A549 (cell line): ENCODE results near the gene CTNNA3. TPM values are rescaled to one million over a fixed set of nuclear protein-coding genes. Genes with fewer than 3 reads are reported as not detected.

Experiments used
- ATAC-seq, 2 experiments: fragments of 200-7000 bp in 1 of 2; fragments of >200 bp in 1 of 2; cut with Nextera tagmentation in 1 of 2; cut with Tn5 transposase in 1 of 2; 3 replicates each; pipeline versions ENCODE4 v1.8.0 to v1.9.1; 2018 to 2020; ENCODE audit warnings: mild to moderate bottlenecking in 1 of 2, moderate library complexity in 1 of 2
- CTCF ChIA-PET: fragments of 300-600 bp; sonication (Branson Sonifier 250); formaldehyde crosslinking; extraction: SDS; loops from one replicate; lab custom pipeline; 2021; ENCODE audit warnings: antibody characterized with exemption, inconsistent platforms; lab: Yijun Ruan, JAX
- POLR2A ChIA-PET: fragments of 350-600 bp; formaldehyde crosslinking; extraction: SDS; loops from one replicate; lab custom pipeline; 2021; ENCODE audit warnings: antibody characterized with exemption, inconsistent platforms; lab: Yijun Ruan, JAX
- DNase-seq, 2 experiments: peaks; one replicate each; pipeline versions ENCODE4 v3.0.0 to v3.0.0-alpha.2; 2011 to 2016; ENCODE audit warnings: low read depth in 1 of 2, low spot score in 1 of 2
- FAIRE-seq: peaks from 2 replicates; lab custom pipeline; 2011; peaks lifted over from hg19 to GRCh38; lab: Jason Lieb, UNC
- H3K27ac ChIP-seq, 2 experiments: fragments of >200 bp; sonication (Bioruptor Twin); formaldehyde crosslinking; 3 replicates each; pipeline ENCODE4 v1.5.1; 2016 to 2017
- H3K4me1 ChIP-seq: fragments of >200 bp; sonication (Bioruptor Twin); formaldehyde crosslinking; 3 replicates; pipeline ENCODE4 v1.6.1; 2016
- H3K4me2 ChIP-seq: fragments of >200 bp; sonication (Bioruptor Twin); formaldehyde crosslinking; 3 replicates; pipeline ENCODE4 v1.6.1; 2016
- H3K4me3 ChIP-seq: fragments of >200 bp; sonication (Bioruptor Twin); formaldehyde crosslinking; 3 replicates; pipeline ENCODE4 v1.5.1; 2016
- H3K9me3 ChIP-seq: fragments of >200 bp; sonication (Bioruptor Twin); formaldehyde crosslinking; 3 replicates; pipeline ENCODE4 v1.6.1; 2016
- BHLHE40 ChIP-seq: IDR thresholded peaks from 2 replicates; pipeline ENCODE4 v1.6.1; 2012; ENCODE audit warnings: low read depth, low read length, inconsistent platforms
- CBX8 ChIP-seq: fragments of 200-600 bp; sonication (generic); IDR thresholded peaks from 2 replicates; pipeline ENCODE4 v1.6.1; 2016
- CHD2 ChIP-seq: fragments of 150-350 bp; IDR thresholded peaks from 2 replicates; pipeline ENCODE4 v1.6.1; 2014; ENCODE audit warnings: low read length; ENCODE audit not compliant: partially characterized antibody
- CTCF ChIP-seq: fragments of >200 bp; sonication (Bioruptor Twin); formaldehyde crosslinking; IDR thresholded peaks from 3 replicates; pipeline ENCODE4 v1.5.1; 2016
- EHF ChIP-seq: fragments of 250-450 bp; sonication (Bioruptor Pico); IDR thresholded peaks from 2 replicates; pipeline ENCODE4 v1.5.0; 2020; ENCODE audit warnings: mild to moderate bottlenecking
- ELK1 ChIP-seq: fragments of 150-350 bp; IDR thresholded peaks from 2 replicates; pipeline ENCODE4 v1.6.1; 2014; ENCODE audit warnings: low read depth, mild to moderate bottlenecking, low read length
- HES2 ChIP-seq: fragments of >200 bp; sonication (Bioruptor Twin); formaldehyde crosslinking; IDR thresholded peaks from 2 replicates; pipeline ENCODE4 v1.6.1; 2016
- HOXA7 ChIP-seq: fragments of 250-450 bp; sonication (Bioruptor Pico); IDR thresholded peaks from 2 replicates; pipeline ENCODE4 v1.5.0; 2020; ENCODE audit warnings: mild to moderate bottlenecking, moderate library complexity
- MAX ChIP-seq: IDR thresholded peaks from 2 replicates; pipeline ENCODE4 v1.6.1; 2012
- MAZ ChIP-seq: fragments of 150-350 bp; IDR thresholded peaks from 2 replicates; pipeline ENCODE4 v1.6.1; 2014; ENCODE audit warnings: antibody characterized with exemption, low read depth, low read length, borderline replicate concordance
- NFE2L2 ChIP-seq: fragments of 150-350 bp; conservative IDR thresholded peaks from 2 replicates; pipeline ENCODE4 v1.6.1; 2014; ENCODE audit warnings: low read length
- NPAS2 ChIP-seq: fragments of 250-450 bp; sonication (Bioruptor Pico); IDR thresholded peaks from 2 replicates; pipeline ENCODE4 v1.8.0; 2022; ENCODE audit warnings: mild to moderate bottlenecking, moderate library complexity, borderline replicate concordance
- PBX3 ChIP-seq: IDR thresholded peaks from 2 replicates; pipeline ENCODE4 v1.6.1; 2012
- RARB ChIP-seq: fragments of 250-450 bp; sonication (Bioruptor Pico); IDR thresholded peaks from 2 replicates; pipeline ENCODE4 v1.8.0; 2021; ENCODE audit warnings: mild to moderate bottlenecking, moderate library complexity
- REST ChIP-seq: fragments of 200-600 bp; sonication (generic); IDR thresholded peaks from 2 replicates; pipeline ENCODE4 v1.6.1; 2016; ENCODE audit warnings: antibody characterized with exemption, mild to moderate bottlenecking, moderate library complexity
- ZFP36 ChIP-seq: fragments of 450-650 bp; IDR thresholded peaks from 2 replicates; pipeline ENCODE4 v1.6.1; 2014; ENCODE audit warnings: borderline replicate concordance; ENCODE audit not compliant: partially characterized antibody
- WGBS: methylation state at CpG from one replicate; pipeline ENCODE4 v1.1.6; 2017; ENCODE audit errors: missing lambda C conversion rate; 5-methylcytosine and 5-hydroxymethylcytosine counted together
- polyA plus RNA-seq, 4 experiments: library from polyadenylated mRNA; depleted of rRNA in 3 of 4; stranded (reverse); fragments of >200 nt; fragmentation: RNase III in 1 of 4; extraction: RNeasy Plus Mini Kit Qiagen cat#74134 plus additional on column Dnase treatment in 1 of 4; gene quantifications; 2 replicates in 3 of 4; 3 replicates in 1 of 4; pipeline ENCODE4 v1.2.3, GENCODE V29; 2011 to 2017

CTNNA3 gene
- polyA plus RNA-seq, 2 of the 4 experiments (the other 2 are of a cell fraction) = not detected

- CTCF ChIA-PET = no interaction called here
- Histone ChIP-seq H3K4me3 (no peak overlapping the region), H3K4me2 (no peak overlapping the region), H3K9me3 (no peaks in the 10 kb centered on the region), H3K27ac (no peak overlapping the region), H3K4me1 (no peaks in the 10 kb centered on the region)
- 0% methylated on average over 1 of the region's 1 CpG for WGBS
- DNase-seq (no peak), ATAC-seq (no peak), FAIRE-seq (no peak)
- POLR2A ChIA-PET = no interaction called here
- TF ChIP-seq HOXA7 (CRISPR knock-in tag) = no peak
- TF ChIP-seq CHD2 = no peak
- TF ChIP-seq CTCF = no peak
- TF ChIP-seq ELK1 = no peak
- no peak for TF ChIP-seq NFE2L2
- no peak for TF ChIP-seq REST
- no peak for TF ChIP-seq ZFP36
- no peak for TF ChIP-seq CBX8
- TF ChIP-seq NPAS2 (CRISPR knock-in tag) = no peak
- TF ChIP-seq MAZ = no peak
- no peak for TF ChIP-seq HES2
- no peak for TF ChIP-seq EHF (CRISPR knock-in tag)
- no peak for TF ChIP-seq PBX3
- TF ChIP-seq MAX = no peak
- no peak for TF ChIP-seq BHLHE40
- no peak for TF ChIP-seq RARB (CRISPR knock-in tag)
Observed at GRCh38 chr10:67331121-67331910, 364.7 kb downstream of the CTNNA3 start.
